ENCODE data around the gene TPO. TPM values are rescaled to one million over a fixed set of nuclear protein-coding genes. Genes with fewer than 3 reads are reported as not detected.

Gene TPO
- total RNA-seq, 1 donor = 0.21 TPM

DNA sequence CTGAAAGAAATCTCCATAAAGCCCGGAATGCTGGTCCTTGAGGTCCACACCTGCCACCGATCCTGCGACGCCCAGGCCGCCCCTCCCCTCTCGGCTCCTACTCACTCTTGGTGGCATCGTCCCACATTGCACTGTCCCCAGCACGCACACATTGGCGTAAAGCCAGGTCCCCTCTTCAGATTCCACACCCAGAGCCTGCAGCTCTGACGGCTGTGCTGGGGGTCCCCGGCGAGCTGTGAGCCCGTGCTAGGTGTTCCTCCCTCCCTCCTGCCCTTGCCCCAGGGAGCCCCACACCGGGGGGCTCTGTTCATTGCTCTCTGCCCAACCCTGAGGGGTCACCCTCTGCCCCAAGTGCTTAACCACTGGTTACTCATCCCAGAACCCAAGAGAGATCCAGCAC, 8.5 kb downstream of the TPO start:
- no peak overlapping the region for H3K4me3 ChIP-seq (ENCODE audit: low read length)
- no peaks in the 10 kb centered on the region for H3K27me3 ChIP-seq (ENCODE audit: insufficient read depth, low read length)
- H3K9me3 ChIP-seq (ENCODE audit: low read depth, low read length) = no peaks in the 10 kb centered on the region
- H3K4me1 ChIP-seq (ENCODE audit: insufficient read depth, low read length) = no peaks in the 10 kb centered on the region

DNA sequence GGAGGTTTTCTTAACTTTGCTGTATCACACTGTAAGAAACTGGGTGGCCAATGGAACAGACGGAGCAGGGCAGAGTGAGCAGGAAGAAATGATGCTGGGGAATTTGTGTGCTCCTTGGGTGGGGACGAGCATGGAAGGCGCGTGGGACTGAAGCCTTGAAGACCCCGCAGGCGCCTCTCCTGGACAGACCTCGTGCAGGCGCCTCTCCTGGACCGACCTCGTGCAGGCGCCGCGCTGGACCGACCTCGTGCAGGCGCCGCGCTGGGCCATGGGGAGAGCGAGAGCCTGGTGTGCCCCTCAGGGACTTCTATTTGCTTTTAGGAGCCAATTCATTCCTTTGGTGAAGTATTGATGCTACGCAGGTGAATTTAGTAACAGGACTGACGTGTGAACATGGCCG, 8.9 kb downstream of the TPO start:
- Histone ChIP-seq H3K9me3 (ENCODE audit: low read depth, low read length) (no peaks in the 10 kb centered on the region), H3K4me3 (ENCODE audit: low read length) (no peak overlapping the region), H3K4me1 (ENCODE audit: insufficient read depth, low read length) (no peaks in the 10 kb centered on the region), H3K27me3 (ENCODE audit: insufficient read depth, low read length) (no peaks in the 10 kb centered on the region)

DNA sequence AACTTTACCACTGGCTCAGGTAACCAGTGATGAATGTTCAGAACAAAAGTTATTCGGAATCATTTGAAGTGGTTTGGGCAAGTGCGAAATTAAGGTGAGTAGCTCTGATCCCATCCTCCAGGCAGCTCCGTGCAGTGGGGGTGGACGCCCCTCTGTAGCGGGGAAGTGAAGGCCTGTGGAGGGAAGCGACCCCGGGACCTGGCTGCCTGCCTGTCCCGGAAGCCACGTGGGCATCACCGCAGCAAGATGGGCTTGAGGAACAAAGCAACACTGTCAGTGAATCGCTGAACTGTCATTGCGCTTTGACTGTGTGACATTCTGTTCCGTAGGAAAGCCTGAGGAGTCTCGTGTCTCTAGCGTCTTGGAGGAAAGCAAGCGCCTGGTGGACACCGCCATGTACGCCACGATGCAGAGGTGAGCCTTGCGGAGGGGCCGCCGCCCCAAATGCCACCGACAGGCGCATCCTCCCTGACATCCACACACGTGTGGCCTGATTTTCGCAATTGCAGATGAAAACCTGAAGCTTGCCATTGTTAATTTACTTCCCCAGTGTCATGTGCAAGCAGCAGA, 9.5 kb downstream of the TPO start:
- no peaks in the 10 kb centered on the region for H3K9me3 ChIP-seq (ENCODE audit: low read depth, low read length)
- no peaks in the 10 kb centered on the region for H3K4me1 ChIP-seq (ENCODE audit: insufficient read depth, low read length)
- no peaks in the 10 kb centered on the region for H3K27me3 ChIP-seq (ENCODE audit: insufficient read depth, low read length)
- H3K4me3 ChIP-seq (ENCODE audit: low read length) = no peak overlapping the region

DNA sequence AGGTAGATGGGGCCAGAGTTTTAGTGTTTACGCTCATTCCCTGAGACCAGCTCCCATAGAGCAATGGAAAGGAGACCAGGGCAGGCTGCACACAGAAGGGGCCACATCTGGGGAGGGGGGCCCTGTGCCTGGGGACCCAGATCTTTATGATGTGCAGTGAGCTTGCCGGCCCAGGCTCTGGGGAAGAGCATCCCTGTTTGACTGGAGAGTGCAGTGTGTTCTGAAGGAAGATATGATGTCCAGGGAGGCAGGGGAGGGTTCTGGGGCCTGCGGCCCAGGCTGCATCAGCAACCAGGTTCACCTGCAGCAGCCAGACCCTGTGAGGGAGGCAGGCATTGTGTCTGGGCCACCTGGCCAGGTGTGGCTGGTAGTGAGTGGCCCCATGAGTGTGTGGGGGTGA, 13.8 kb downstream of the TPO start:
- no peak overlapping the region for H3K4me3 ChIP-seq (ENCODE audit: low read length)
- no peaks in the 10 kb centered on the region for H3K9me3 ChIP-seq (ENCODE audit: low read depth, low read length)
- H3K4me1 ChIP-seq (ENCODE audit: insufficient read depth, low read length) = no peaks in the 10 kb centered on the region
- no peaks in the 10 kb centered on the region for H3K27me3 ChIP-seq (ENCODE audit: insufficient read depth, low read length)

DNA sequence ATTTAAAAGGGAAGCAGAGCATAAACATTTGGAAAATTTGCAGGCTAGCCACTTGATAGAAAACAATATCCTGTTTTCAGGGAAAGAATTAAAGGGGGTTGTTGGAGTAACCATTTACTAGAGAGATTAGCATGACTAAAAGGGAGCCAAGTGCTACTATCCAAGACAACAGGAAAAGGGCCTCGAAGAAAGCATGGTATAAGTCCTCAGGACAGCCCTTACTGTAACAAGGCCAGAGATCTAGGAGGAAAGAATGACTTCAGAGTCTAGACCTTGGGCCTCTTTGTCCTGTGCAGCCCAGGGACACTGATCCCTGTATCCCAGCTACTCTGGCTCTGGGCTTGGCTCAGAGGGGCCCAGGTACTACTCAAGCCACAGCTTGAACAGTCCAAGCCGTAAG, 16.6 kb downstream of the TPO start:
- no peak overlapping the region for H3K4me3 ChIP-seq (ENCODE audit: low read length)
- H3K4me1 ChIP-seq (ENCODE audit: insufficient read depth, low read length) = no peaks in the 10 kb centered on the region
- H3K9me3 ChIP-seq (ENCODE audit: low read depth, low read length) = no peaks in the 10 kb centered on the region
- no peaks in the 10 kb centered on the region for H3K27me3 ChIP-seq (ENCODE audit: insufficient read depth, low read length)

- H3K4me3 ChIP-seq (ENCODE audit: low read length) = no peak overlapping the region
- no peaks in the 10 kb centered on the region for H3K4me1 ChIP-seq (ENCODE audit: insufficient read depth, low read length)
- no peaks in the 10 kb centered on the region for H3K9me3 ChIP-seq (ENCODE audit: low read depth, low read length)
- H3K27me3 ChIP-seq (ENCODE audit: insufficient read depth, low read length) = no peaks in the 10 kb centered on the region
These were observed 17.2 kb downstream of the TPO start for GRCh38 chr2:1430491-1430890.

DNA sequence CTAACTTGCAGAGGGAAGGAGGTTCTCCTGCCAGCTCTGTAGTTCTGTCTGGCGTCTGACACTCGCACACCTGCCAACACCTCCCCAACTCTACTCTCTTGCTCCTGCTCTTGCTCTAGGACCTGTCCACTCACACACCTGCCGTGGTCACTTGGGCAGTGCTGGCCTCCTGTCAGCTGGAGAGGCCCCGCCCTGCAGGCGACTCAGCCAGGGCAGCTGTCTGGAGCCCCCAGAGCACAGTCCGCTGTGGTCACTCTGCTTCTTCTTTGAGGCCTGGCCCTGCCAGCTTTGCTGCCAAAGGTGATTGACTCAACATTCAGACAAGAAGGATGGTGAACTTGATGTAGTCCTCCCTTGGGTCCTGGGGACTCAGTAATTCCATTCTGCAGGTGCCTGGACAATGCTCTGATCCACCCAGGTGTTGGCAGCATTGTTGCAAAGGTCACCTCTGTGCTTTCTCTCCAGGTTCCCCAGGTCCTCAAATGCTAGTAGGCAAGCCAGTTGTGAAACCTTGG, 18.7 kb downstream of the TPO start:
- Histone ChIP-seq H3K4me3 (ENCODE audit: low read length) (no peak overlapping the region), H3K27me3 (ENCODE audit: insufficient read depth, low read length) (no peaks in the 10 kb centered on the region), H3K9me3 (ENCODE audit: low read depth, low read length) (no peaks in the 10 kb centered on the region), H3K4me1 (ENCODE audit: insufficient read depth, low read length) (no peaks in the 10 kb centered on the region)

- no peak overlapping the region for H3K4me3 ChIP-seq (ENCODE audit: low read length)
- H3K9me3 ChIP-seq (ENCODE audit: low read depth, low read length) = no peaks in the 10 kb centered on the region
- no peaks in the 10 kb centered on the region for H3K4me1 ChIP-seq (ENCODE audit: insufficient read depth, low read length)
- no peaks in the 10 kb centered on the region for H3K27me3 ChIP-seq (ENCODE audit: insufficient read depth, low read length)
These were observed 19.5 kb downstream of the TPO start for GRCh38 chr2:1432726-1433125.

DNA sequence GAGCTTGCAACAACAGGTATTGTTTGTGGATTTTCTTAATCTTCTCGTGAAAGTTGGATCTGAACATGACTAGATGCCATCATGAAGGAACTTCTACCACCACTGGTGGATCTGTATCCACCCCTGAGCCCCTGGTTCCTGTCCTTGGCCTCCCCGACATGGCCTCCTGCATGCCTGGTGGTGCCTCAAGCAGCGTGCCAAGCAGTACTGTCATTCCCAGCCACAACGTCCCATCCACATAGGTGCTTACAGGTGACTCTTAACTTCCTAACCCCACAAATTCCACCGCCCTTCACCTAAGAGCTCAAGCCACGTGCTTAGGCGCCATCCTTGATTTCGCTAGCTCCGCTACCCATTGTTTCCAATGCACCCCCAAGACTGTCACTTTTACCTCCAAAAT, 23.1 kb downstream of the TPO start:
- Histone ChIP-seq H3K9me3 (ENCODE audit: low read depth, low read length) (no peaks in the 10 kb centered on the region), H3K27me3 (ENCODE audit: insufficient read depth, low read length) (no peaks in the 10 kb centered on the region), H3K4me3 (ENCODE audit: low read length) (no peak overlapping the region), H3K4me1 (ENCODE audit: insufficient read depth, low read length) (no peaks in the 10 kb centered on the region)

- Histone ChIP-seq H3K9me3 (ENCODE audit: low read depth, low read length) (no peaks in the 10 kb centered on the region), H3K4me3 (ENCODE audit: low read length) (no peak overlapping the region), H3K27me3 (ENCODE audit: insufficient read depth, low read length) (no peaks in the 10 kb centered on the region), H3K4me1 (ENCODE audit: insufficient read depth, low read length) (no peaks in the 10 kb centered on the region)
These were observed 23.8 kb downstream of the TPO start for GRCh38 chr2:1437101-1437500.

DNA sequence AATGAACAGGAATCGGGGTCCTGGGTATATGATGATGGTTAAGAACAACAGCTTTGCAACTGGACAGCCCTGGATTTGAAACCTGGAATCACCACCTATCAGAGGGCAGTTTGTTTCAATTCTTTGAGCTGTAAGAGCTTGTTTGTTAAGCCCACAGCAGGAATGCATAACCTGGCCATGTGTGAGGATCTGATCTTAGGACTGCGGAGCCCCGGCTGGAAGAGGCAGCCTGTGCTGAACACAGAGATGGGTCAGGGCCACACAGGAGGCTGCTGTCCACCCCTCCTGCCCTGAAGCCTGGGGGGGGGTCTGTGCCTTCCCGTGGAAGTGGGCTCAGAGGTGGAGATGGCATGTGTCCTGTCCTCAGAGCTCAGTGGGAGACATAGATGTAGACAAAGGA, 24.3 kb downstream of the TPO start:
- Histone ChIP-seq H3K4me1 (ENCODE audit: insufficient read depth, low read length) (no peaks in the 10 kb centered on the region), H3K4me3 (ENCODE audit: low read length) (no peak overlapping the region), H3K27me3 (ENCODE audit: insufficient read depth, low read length) (no peaks in the 10 kb centered on the region), H3K9me3 (ENCODE audit: low read depth, low read length) (no peaks in the 10 kb centered on the region)

DNA sequence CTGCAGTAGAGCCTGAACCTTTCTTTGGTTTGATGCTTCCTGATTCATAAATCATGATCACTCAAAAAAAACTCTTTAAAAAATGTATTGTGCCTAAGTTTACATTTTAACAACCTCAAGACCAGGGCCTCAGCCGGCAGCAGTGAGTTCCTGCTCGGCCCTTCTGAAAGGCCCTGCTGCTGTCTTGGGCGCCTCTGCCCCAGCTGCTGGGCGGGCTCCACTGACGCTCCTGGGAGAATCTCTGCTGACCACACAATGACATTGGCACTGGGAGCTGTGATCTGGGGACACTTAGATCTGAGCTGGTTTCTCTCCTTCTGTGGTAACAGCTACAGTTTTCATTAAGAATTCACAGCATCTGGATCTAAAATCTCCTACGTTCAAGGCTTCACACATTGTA, 25.7 kb downstream of the TPO start:
- H3K9me3 ChIP-seq (ENCODE audit: low read depth, low read length) = no peaks in the 10 kb centered on the region

GRCh38 chr2:1440581-1440980, 27.3 kb downstream of the TPO start:
- Histone ChIP-seq H3K9me3 (ENCODE audit: low read depth, low read length) (no peaks in the 10 kb centered on the region), H3K4me1 (ENCODE audit: insufficient read depth, low read length) (no peaks in the 10 kb centered on the region), H3K4me3 (ENCODE audit: low read length) (no peak overlapping the region), H3K27me3 (ENCODE audit: insufficient read depth, low read length) (no peaks in the 10 kb centered on the region)

More for the DNA sequence above, 25.7 kb downstream of the TPO start:
- no peaks in the 10 kb centered on the region for H3K4me1 ChIP-seq (ENCODE audit: insufficient read depth, low read length)
- no peak overlapping the region for H3K4me3 ChIP-seq (ENCODE audit: low read length)
- H3K27me3 ChIP-seq (ENCODE audit: insufficient read depth, low read length) = no peaks in the 10 kb centered on the region

GRCh38 chr2:1446301-1446700, 33.0 kb downstream of the TPO start:
- H3K27me3 ChIP-seq (ENCODE audit: insufficient read depth, low read length) = no peaks in the 10 kb centered on the region
- no peaks in the 10 kb centered on the region for H3K4me1 ChIP-seq (ENCODE audit: insufficient read depth, low read length)
- H3K4me3 ChIP-seq (ENCODE audit: low read length) = no peak overlapping the region
- no peaks in the 10 kb centered on the region for H3K9me3 ChIP-seq (ENCODE audit: low read depth, low read length)

- no peaks in the 10 kb centered on the region for H3K27me3 ChIP-seq (ENCODE audit: insufficient read depth, low read length)
- H3K4me3 ChIP-seq (ENCODE audit: low read length) = no peak overlapping the region
- H3K4me1 ChIP-seq (ENCODE audit: insufficient read depth, low read length) = no peaks in the 10 kb centered on the region
- H3K9me3 ChIP-seq (ENCODE audit: low read depth, low read length) = no peaks in the 10 kb centered on the region
These were observed 34.7 kb downstream of the TPO start for GRCh38 chr2:1448009-1448408.

GRCh38 chr2:1450915-1451314, 37.7 kb downstream of the TPO start:
- Histone ChIP-seq H3K4me3 (ENCODE audit: low read length) (no peak overlapping the region), H3K9me3 (ENCODE audit: low read depth, low read length) (no peaks in the 10 kb centered on the region), H3K4me1 (ENCODE audit: insufficient read depth, low read length) (no peaks in the 10 kb centered on the region), H3K27me3 (ENCODE audit: insufficient read depth, low read length) (no peaks in the 10 kb centered on the region)

Data from mononuclear cell (primary cell).